Ovary (tissue), 3 donors: ENCODE data around the gene VILL.

Experiments
- POLR2A ChIP-seq: fragments of 450-650 bp; IDR thresholded peaks from one replicate; pipeline ENCODE4 v1.6.1; 2017; ENCODE audit warnings: antibody characterized with exemption, mild to moderate bottlenecking, moderate library complexity
- TF ChIP-seq, protein P1 (sequence below), 3 donors: fragments of 450-650 bp in 2 of 3; fragments of 200-600 bp in 1 of 3; IDR thresholded peaks; one replicate each; pipeline versions ENCODE4 v1.5.1 to v1.8.0; 2016 to 2022; ENCODE audit warnings: antibody characterized with exemption in 3 of 3, mild to moderate bottlenecking in 1 of 3
- donor health status: DM: no; HTN: no; CAD: no.

DNA sequence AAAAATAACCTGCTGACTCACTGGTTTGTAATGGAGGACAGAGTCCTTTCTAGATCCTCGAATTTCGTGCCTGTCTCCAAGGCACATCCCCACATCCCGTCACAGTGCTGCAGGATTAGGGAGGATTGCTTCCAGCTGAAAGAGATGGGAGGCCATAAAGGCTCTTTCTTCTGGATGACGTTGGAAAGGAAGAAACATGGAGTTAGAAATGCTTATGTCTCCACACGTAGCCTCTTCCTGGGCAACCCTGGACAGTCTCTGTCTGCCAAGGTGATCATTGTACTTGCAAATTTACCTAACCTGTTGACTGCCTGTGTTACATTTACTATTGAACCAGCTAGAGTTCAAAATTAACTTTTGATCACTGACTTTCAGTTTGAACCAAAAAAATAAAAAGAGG, 27.6 kb upstream of the VILL start:
- TF ChIP-seq, protein P1, sequence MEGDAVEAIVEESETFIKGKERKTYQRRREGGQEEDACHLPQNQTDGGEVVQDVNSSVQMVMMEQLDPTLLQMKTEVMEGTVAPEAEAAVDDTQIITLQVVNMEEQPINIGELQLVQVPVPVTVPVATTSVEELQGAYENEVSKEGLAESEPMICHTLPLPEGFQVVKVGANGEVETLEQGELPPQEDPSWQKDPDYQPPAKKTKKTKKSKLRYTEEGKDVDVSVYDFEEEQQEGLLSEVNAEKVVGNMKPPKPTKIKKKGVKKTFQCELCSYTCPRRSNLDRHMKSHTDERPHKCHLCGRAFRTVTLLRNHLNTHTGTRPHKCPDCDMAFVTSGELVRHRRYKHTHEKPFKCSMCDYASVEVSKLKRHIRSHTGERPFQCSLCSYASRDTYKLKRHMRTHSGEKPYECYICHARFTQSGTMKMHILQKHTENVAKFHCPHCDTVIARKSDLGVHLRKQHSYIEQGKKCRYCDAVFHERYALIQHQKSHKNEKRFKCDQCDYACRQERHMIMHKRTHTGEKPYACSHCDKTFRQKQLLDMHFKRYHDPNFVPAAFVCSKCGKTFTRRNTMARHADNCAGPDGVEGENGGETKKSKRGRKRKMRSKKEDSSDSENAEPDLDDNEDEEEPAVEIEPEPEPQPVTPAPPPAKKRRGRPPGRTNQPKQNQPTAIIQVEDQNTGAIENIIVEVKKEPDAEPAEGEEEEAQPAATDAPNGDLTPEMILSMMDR (IDR thresholded peaks at IDR 0.05), result no peak
- TF ChIP-seq POLR2A, result no peak
